Measurements from ENCODE around the gene MAP2K7.
A peak's percentile ranks its signal among the peaks of the same experiment; 100 is the strongest.
"Not testable (repeated sequence)": the region's sequence is repeated elsewhere in the genome, so short reads cannot be mapped to it uniquely, and the experiment has no call there.

MAP2K7 gene

GRCh38 chr19:7926021-7926726 is 22.5 kb downstream of the MAP2K7 start, which contains the start of gene CTXN1:
Gene CTXN1 (minus strand): TSS chr19:7926135. CDS start chr19:7925538, 597 bp downstream.
- H3K27ac ChIP-seq, result peak within 1 kb of the TSS; percentile 35; the same call in 1 of the 2 replicates
- TF ChIP-seq, protein P1, sequence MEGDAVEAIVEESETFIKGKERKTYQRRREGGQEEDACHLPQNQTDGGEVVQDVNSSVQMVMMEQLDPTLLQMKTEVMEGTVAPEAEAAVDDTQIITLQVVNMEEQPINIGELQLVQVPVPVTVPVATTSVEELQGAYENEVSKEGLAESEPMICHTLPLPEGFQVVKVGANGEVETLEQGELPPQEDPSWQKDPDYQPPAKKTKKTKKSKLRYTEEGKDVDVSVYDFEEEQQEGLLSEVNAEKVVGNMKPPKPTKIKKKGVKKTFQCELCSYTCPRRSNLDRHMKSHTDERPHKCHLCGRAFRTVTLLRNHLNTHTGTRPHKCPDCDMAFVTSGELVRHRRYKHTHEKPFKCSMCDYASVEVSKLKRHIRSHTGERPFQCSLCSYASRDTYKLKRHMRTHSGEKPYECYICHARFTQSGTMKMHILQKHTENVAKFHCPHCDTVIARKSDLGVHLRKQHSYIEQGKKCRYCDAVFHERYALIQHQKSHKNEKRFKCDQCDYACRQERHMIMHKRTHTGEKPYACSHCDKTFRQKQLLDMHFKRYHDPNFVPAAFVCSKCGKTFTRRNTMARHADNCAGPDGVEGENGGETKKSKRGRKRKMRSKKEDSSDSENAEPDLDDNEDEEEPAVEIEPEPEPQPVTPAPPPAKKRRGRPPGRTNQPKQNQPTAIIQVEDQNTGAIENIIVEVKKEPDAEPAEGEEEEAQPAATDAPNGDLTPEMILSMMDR (conservative IDR thresholded peaks at IDR 0.05), result no peak

DNA sequence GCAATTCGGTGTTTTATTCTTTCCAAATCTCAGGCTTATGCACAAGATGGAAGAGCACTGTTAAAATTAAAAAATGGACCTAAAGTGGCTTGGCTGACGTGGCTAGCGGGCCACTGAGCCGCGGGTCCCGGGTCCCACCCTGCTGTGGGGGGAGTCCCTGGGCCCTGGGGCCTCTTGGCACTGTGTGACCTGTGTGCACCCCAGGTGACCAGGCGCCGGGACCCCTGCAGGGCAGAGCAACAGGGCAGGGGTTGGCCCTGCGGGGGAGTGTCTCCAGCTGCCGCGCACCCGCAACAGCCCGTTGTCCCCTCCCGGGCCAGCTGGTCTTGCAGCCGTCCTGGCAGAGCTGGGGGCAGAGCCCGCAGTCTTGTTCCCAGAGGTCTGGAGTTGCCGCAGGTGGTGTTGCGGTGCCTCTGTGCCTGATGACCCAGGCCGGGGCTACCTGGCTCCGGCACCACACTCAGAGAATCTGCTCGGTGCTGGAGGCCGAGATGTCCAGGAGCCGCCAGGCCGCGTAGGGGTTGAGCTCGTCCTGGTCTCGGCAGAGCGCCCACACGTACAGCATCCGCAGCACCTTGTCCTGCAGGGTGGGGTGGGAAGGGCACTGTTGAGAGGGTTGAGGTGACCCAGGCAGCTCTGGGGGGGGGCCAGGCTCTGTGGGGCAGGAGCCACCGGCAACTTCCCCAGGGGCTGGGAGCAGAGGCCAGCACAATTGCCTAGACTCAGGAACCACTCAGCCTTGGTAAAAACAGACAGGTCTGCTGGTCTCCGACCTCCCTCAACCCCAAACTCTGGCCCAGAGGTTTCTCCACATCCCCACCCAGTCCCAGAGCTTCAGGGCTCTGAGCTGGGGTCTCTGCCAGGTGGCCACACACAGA is 23.3 kb downstream of the MAP2K7 start:
- no peak overlapping the region for H3K27ac ChIP-seq
- TF ChIP-seq, protein P1 (conservative IDR thresholded peaks at IDR 0.05), result no peak

GRCh38 chr19:7927605-7928333 is 24.1 kb downstream of the MAP2K7 start:
- peak overlapping the region; percentile 11; the same call in 1 of the 2 replicates for H3K27ac ChIP-seq
- TF ChIP-seq, protein P1 (conservative IDR thresholded peaks at IDR 0.05), result no peak

DNA sequence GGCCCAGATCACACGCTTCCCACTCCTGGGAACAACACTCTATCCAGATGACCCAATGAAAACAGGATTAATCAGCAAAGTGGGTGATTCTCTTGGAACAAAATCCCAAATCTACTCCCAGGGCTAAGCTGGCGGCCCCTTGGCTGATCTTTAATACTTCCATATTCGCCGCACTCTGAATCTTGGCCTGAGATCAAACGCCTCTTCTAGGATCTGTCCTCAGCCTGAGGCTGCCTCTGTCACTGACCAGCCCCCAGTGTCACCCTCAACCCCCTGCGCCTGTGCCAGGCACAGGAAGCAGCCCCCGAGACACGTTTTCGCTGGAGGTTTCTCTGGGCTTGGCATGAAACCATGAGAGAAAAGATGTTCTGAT is 24.6 kb downstream of the MAP2K7 start:
- peak overlapping the region; percentile 11; the same call in 1 of the 2 replicates for H3K27ac ChIP-seq
- TF ChIP-seq, protein P1 (conservative IDR thresholded peaks at IDR 0.05), result no peak

GRCh38 chr19:7928741-7929701 is 25.3 kb downstream of the MAP2K7 start:
- H3K27ac ChIP-seq, result no peak overlapping the region; the same call in 1 of the 2 replicates
- TF ChIP-seq, protein P1 (conservative IDR thresholded peaks at IDR 0.05), result peak; percentile 27; the same call in 1 of the 2 replicates

DNA sequence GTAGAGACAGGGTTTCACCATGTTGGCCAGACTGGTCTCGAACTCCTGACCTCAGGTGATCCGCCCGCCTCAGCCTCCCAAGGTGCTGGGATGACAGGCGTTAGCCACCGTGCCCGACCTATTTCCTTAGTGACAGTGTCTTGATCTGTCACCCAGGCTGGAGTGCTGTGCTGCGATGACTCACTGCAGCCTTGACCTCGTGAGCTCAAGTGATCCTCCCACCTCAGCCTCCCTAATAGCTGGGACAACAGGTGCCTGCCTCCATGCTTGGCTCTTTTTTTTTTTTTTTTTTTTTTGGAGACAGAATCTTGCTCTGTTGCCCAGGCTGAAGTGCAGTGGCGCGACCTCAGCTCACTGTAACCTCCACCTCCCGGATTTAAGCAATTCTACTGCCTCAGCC is 26.4 kb downstream of the MAP2K7 start:
- not testable (repeated sequence) for H3K27ac ChIP-seq

GRCh38 chr19:7930765-7931164 is 27.1 kb downstream of the MAP2K7 start:
- TF ChIP-seq, protein P1 (conservative IDR thresholded peaks at IDR 0.05), result no peak
- H3K27ac ChIP-seq, result no peak overlapping the region

All from VCaP (cell line).